ENCODE results near the gene WBP11. TPM values are rescaled to one million over a fixed set of nuclear protein-coding genes. Genes with fewer than 3 reads are reported as not detected.

Gene WBP11
- 10.0 and 11.4 TPM in 2 replicates for total RNA-seq

DNA sequence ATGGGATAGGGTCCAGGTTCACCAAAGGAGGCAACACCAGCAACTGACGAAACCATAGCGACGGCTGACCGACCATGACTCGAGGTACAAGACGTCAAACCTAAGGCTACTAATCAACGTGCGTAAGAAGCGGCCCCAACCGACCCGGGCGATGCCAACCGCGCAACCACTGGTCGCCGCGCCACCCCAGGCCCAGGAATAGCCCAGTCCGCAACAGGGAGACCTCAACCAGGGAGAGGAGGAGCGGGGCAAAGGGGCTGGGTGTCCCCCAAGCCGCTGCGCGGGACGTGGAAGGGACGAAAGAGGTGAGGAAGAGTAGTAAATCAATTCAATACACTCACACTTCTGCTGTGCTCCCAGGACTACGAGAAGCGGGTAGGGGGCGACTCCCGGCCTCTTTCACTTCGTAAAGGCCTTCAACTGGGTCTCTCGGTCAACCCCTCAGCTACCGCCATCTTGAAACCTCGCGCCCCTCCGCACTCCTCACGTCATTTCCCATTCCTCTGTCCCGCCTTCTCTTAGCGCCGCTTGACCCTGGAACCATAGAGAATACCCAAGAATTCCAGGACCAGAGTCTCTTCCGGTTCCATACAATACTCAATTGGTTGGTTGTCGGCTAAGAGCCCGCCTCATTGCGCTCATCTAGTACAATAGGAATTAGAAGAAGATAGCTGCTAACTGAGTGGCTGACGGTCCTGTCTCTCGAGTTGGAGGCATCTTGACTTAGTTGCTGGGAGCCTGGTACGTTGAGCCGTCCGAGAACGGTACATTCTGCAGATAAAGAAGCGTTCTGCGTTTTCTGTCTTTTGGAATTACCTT, at the start of gene WBP11, which contains the start of gene C12orf60:
TSS of gene WBP11 (minus strand) at position 468 of the 819 bp plus-strand sequence. CDS start 2,095 bp downstream, outside the sequence.
TSS of gene C12orf60 (plus strand) at position 660 of the 819 bp plus-strand sequence. CDS start 19,266 bp downstream, outside the sequence.

DNA sequence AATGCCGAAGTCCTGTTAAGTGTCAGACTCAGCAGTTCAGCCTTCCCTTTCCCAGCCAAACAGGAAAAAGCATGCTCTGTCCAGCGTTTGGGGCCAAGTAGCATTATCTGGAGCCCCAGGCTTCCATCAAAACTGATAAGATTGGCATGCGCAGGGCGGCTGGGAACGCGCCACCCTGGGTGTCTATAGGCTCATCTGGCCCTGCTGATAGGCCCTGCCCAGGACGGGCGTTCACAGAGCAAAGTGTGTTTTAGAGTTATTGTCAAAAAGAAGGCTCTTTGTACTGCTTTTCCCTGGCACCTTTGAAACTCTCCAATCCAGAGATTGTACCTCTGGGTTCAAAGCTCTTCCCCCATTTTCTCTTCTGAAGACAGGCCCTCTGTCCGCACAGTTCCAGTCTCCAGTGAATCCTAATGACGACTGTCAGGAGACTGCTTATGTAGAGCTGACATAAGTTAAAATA, 40.2 kb upstream of the WBP11 start, which contains the start of gene ART4:
TSS of gene ART4 (minus strand) at position 102 of the 463 bp plus-strand sequence. CDS start 413 bp downstream, outside the sequence.

DNA sequence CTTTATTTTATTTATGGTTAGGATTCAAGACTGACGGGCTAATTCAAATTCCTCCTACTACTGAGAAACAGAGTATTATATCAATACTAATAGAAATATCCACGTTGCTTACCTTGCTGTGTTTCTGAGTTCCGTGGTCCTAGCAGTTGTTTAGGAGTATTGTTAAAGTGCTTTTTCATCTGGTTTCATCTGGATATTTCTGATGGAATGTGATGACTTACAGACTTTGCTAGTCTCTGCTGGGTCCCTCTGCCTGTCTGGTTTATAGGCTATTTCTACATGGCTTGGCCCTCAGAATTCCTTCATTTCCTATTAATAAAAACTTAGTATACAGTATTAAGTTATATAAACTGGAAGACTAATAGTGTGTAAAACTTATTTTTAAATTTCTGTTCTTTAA, 10.7 kb upstream of the WBP11 start, which contains the start of gene SMCO3:
TSS of gene SMCO3 (minus strand) at position 169 of the 400 bp plus-strand sequence. CDS start 7,502 bp downstream, outside the sequence.

Other genes starting within 250 kb of the WBP11 start
- 1.1 and 3.2 TPM in 2 replicates for gene PLBD1, start 235.6 kb downstream of the WBP11 start, total RNA-seq
- gene GUCY2C, start 106.9 kb downstream of the WBP11 start, total RNA-seq, result not detected in 2 replicates
- gene C12orf60, start 192 bp upstream of the WBP11 start, total RNA-seq, result 0.57 and 0.74 TPM in 2 replicates
- 0.71 and 0.92 TPM in 2 replicates for gene SMCO3, start 10.7 kb upstream of the WBP11 start, total RNA-seq
- gene ART4, start 40.0 kb upstream of the WBP11 start, total RNA-seq, result under 0.01 TPM in 2 replicates
- gene MGP, start 82.4 kb upstream of the WBP11 start, total RNA-seq, result 8.0 and 15.5 TPM in 2 replicates
- gene ERP27, start 135.1 kb upstream of the WBP11 start, total RNA-seq, result not detected in 2 replicates
- 1.1 and 1.2 TPM in 2 replicates for gene ARHGDIB, start 158.1 kb upstream of the WBP11 start, total RNA-seq
- not detected in 2 replicates for gene PDE6H, start 169.6 kb upstream of the WBP11 start, total RNA-seq